ENCODE results near the gene BMS1.
"Not testable (repeated sequence)": the region's sequence is repeated elsewhere in the genome, so short reads cannot be mapped to it uniquely, and the experiment has no call there.

The BMS1 gene

DNA sequence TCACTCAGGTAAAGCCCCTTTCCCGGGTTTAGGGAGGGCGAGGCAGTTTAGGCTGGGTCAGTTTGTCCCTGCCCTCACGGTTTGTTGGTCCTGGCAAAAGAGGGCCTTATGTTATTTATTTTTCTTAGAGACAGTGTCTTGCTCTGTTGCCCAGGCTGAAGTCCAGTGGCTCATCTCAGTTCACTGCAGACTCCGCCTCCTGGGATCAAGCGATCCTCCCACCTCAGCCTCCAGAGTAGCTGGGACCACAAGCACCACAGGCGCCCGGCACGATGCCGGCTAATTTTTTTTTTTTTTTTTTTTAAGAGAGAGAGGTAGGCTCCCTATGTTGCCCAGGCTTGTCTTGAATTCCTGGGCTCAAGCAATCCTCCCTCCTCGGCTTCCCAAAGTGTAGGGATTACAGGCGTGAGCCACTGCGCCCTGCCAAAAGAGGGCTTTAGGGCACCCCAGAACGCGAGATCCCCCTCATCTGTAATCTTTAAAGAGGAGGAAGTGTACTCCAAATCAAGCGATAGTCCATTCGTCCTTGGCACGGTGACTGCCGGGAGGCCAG lies 626 bp upstream of the BMS1 start:
- Histone ChIP-seq H3K36me3 (ENCODE audit: control insufficient read depth in 2 of 2, insufficient read depth in 2 of 2, low read length in 2 of 2) (peaks cover 20 to 21% of the 10 kb centered on the region in 2 donors), H3K27me3 (ENCODE audit: control insufficient read depth in 2 of 2, insufficient read depth in 2 of 2, low read length in 2 of 2) (no peaks in the 10 kb centered on the region), H3K4me3 (ENCODE audit: low read length in 2 of 2) (peak overlapping the region; percentile 90 to 98), H3K9me3 (ENCODE audit: control insufficient read depth in 2 of 2, low read length in 2 of 2) (no peaks in the 10 kb centered on the region), H3K27ac (ENCODE audit: low read depth in 2 of 2, low read length in 2 of 2) (peak overlapping the region; percentile 92 to 93), H3K4me1 (ENCODE audit: control insufficient read depth in 2 of 2, insufficient read depth in 2 of 2, low read length in 2 of 2) (peaks cover 6 to 11% of the 10 kb centered on the region in 2 donors), H3K9ac (ENCODE audit: low read depth in 1 of 2, low read length in 2 of 2) (peak overlapping the region; percentile 87 to 91)

DNA sequence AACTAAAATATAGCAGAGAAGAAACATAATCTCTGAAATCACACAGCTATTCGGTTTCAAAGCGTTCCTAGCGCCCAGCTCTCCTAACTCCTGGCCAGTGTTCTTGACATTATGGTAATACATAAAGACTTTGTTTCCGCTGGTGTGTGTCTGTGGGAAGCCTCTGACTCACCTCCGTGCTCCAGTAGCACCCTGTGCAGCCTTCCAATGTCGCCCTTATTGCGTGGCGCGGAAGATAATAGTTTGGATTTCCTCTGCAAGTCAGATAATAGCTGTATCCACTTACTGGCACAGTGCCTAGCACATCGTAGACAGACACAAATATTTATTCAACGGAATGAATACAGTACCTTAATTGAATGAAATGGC lies 570 bp downstream of the BMS1 start:
- H3K9me3 ChIP-seq (ENCODE audit: control insufficient read depth in 2 of 2, low read length in 2 of 2) = no peaks in the 10 kb centered on the region
- H3K4me3 ChIP-seq (ENCODE audit: low read length in 2 of 2) = peak overlapping the region; percentile 90 to 98
- H3K27me3 ChIP-seq (ENCODE audit: control insufficient read depth in 2 of 2, insufficient read depth in 2 of 2, low read length in 2 of 2) = no peaks in the 10 kb centered on the region
- peaks cover 6 to 11% of the 10 kb centered on the region in 2 donors for H3K4me1 ChIP-seq (ENCODE audit: control insufficient read depth in 2 of 2, insufficient read depth in 2 of 2, low read length in 2 of 2)
- peaks cover 20 to 28% of the 10 kb centered on the region in 2 donors for H3K36me3 ChIP-seq (ENCODE audit: control insufficient read depth in 2 of 2, insufficient read depth in 2 of 2, low read length in 2 of 2)
- H3K27ac ChIP-seq (ENCODE audit: low read depth in 2 of 2, low read length in 2 of 2) = peak overlapping the region; percentile 92 to 93
- H3K9ac ChIP-seq (ENCODE audit: low read depth in 1 of 2, low read length in 2 of 2) = peak overlapping the region; percentile 87 to 91

DNA sequence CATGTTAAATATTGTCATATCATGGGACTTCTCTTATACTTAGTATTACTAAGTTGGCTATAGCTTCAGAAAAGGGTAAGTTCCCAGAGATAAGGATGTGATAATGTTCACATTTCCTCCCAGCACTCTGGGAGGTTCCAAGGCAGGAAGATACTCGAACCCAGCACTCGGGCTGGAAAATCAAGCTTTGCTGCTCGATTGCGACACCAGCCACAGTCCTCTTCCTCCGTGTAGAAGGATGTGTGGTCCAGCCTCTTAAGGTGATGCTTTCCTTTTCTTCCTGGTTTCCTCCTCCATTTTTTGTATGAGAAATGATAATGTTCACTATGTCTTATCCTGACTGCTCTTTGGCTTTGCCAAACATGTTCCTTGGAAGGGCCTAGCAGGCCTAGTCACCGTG lies 3.2 kb downstream of the BMS1 start:
- Histone ChIP-seq H3K9me3 (ENCODE audit: control insufficient read depth in 2 of 2, low read length in 2 of 2) (no peaks in the 10 kb centered on the region), H3K4me3 (ENCODE audit: low read length in 2 of 2) (no peak overlapping the region), H3K36me3 (ENCODE audit: control insufficient read depth in 2 of 2, insufficient read depth in 2 of 2, low read length in 2 of 2) (peaks cover 28 to 42% of the 10 kb centered on the region in 2 donors)

DNA sequence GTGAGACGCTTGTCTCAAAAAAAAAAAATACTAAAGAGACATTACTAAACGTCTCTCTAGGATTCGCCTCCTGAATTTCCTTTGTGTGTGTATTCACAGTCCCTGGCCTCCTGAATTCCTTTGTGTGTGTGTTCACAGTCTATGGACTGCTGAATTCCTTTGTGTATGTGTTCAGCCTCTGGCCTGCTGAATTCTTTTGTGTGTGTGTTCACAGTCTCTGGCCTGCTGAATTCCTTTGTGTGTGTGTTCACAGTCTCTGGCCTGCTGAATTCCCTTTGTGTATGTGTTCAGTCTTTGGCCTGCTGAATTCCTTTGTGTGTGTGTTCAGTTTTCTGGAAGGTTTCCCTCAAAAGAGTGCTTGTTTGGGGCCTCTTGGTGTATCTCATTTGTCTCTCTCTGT lies 8.2 kb downstream of the BMS1 start:
- Histone ChIP-seq H3K9me3 (ENCODE audit: control insufficient read depth in 2 of 2, low read length in 2 of 2) (no peaks in the 10 kb centered on the region), H3K9ac (ENCODE audit: low read depth in 1 of 2, low read length in 2 of 2) (no peak overlapping the region), H3K4me1 (ENCODE audit: control insufficient read depth in 2 of 2, insufficient read depth in 2 of 2, low read length in 2 of 2) (no peaks in the 10 kb centered on the region), H3K4me3 (ENCODE audit: low read length in 2 of 2) (no peak overlapping the region), H3K27me3 (ENCODE audit: control insufficient read depth in 2 of 2, insufficient read depth in 2 of 2, low read length in 2 of 2) (no peaks in the 10 kb centered on the region), H3K27ac (ENCODE audit: low read depth in 2 of 2, low read length in 2 of 2) (no peak overlapping the region), H3K36me3 (ENCODE audit: control insufficient read depth in 2 of 2, insufficient read depth in 2 of 2, low read length in 2 of 2) (peaks cover 53 to 76% of the 10 kb centered on the region in 2 donors)

More for the DNA sequence above, 3.2 kb downstream of the BMS1 start:
- Histone ChIP-seq H3K4me1 (ENCODE audit: control insufficient read depth in 2 of 2, insufficient read depth in 2 of 2, low read length in 2 of 2) (peaks cover 6 to 11% of the 10 kb centered on the region in 2 donors), H3K9ac (ENCODE audit: low read depth in 1 of 2, low read length in 2 of 2) (no peak overlapping the region), H3K27me3 (ENCODE audit: control insufficient read depth in 2 of 2, insufficient read depth in 2 of 2, low read length in 2 of 2) (no peaks in the 10 kb centered on the region), H3K27ac (ENCODE audit: low read depth in 2 of 2, low read length in 2 of 2) (no peak overlapping the region)

DNA sequence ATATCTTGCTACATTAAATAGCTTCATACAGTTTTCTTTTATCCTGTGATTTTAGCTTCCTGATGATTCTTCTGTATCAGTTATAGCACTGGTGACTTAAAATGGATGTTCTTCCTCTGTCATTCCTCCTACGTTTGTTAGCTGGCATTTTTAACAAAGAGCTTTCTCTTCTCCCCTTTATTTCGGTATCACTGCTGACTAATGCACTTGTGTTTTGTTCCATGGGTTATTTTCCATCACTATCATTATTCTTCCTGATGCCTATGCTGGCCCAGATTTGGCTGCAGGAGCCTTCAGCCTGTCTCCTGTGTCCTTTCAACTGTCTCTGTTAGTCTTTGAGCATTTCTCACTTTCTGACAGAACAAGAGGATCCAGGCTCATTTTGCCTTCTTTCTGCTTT lies 13.1 kb downstream of the BMS1 start:
- Histone ChIP-seq H3K27me3 (ENCODE audit: control insufficient read depth in 2 of 2, insufficient read depth in 2 of 2, low read length in 2 of 2) (no peaks in the 10 kb centered on the region), H3K9me3 (ENCODE audit: control insufficient read depth in 2 of 2, low read length in 2 of 2) (no peaks in the 10 kb centered on the region), H3K4me3 (ENCODE audit: low read length in 2 of 2) (no peak overlapping the region), H3K9ac (ENCODE audit: low read depth in 1 of 2, low read length in 2 of 2) (no peak overlapping the region), H3K27ac (ENCODE audit: low read depth in 2 of 2, low read length in 2 of 2) (no peak overlapping the region), H3K36me3 (ENCODE audit: control insufficient read depth in 2 of 2, insufficient read depth in 2 of 2, low read length in 2 of 2) (peaks cover 79 to 90% of the 10 kb centered on the region in 2 donors), H3K4me1 (ENCODE audit: control insufficient read depth in 2 of 2, insufficient read depth in 2 of 2, low read length in 2 of 2) (no peaks in the 10 kb centered on the region)

DNA sequence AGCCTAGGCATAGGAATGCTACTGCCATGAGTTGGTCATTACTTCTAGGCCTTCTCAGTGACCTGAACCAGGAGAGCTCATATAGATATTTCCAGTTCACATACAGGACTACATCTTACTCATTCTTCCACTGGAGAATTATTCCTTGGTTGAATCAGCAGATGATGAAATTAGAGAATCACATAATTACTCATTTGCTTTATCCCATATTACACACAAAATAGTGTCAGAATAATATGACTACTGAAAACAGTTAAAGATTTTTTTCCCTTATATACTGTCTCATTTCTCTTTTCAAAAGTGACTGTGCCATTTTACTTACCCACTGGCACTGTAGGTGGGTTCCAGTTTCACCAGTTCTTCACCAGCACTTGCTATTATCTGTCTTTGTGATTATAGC lies 18.5 kb downstream of the BMS1 start:
- no peaks in the 10 kb centered on the region for H3K27me3 ChIP-seq (ENCODE audit: control insufficient read depth in 2 of 2, insufficient read depth in 2 of 2, low read length in 2 of 2)
- H3K27ac ChIP-seq (ENCODE audit: low read depth in 2 of 2, low read length in 2 of 2) = no peak overlapping the region
- H3K36me3 ChIP-seq (ENCODE audit: control insufficient read depth in 2 of 2, insufficient read depth in 2 of 2, low read length in 2 of 2) = peaks cover 66 to 68% of the 10 kb centered on the region in 2 donors
- no peaks in the 10 kb centered on the region for H3K9me3 ChIP-seq (ENCODE audit: control insufficient read depth in 2 of 2, low read length in 2 of 2)
- H3K9ac ChIP-seq (ENCODE audit: low read depth in 1 of 2, low read length in 2 of 2) = no peak overlapping the region
- no peaks in the 10 kb centered on the region for H3K4me1 ChIP-seq (ENCODE audit: control insufficient read depth in 2 of 2, insufficient read depth in 2 of 2, low read length in 2 of 2)
- no peak overlapping the region for H3K4me3 ChIP-seq (ENCODE audit: low read length in 2 of 2)

DNA sequence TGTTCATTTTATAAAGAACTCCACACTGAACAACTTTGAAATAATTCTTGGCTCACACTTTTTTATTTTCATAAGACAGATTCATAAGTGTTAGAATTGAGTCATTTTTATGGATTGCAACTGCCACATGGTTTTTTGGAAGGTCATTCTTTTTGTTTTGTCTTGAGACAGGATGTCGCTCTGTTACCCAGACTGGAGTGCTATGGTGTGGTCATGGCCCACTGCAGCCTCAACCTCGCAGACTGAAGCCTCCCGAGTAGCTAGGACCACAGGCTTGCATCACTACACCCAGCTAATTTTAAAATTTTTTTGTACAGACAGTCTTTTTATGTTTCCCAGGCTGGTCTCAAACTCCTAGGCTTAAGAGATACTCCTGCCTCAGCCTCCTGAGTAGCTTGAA lies 20.3 kb downstream of the BMS1 start:
- Histone ChIP-seq H3K36me3 (ENCODE audit: control insufficient read depth in 2 of 2, insufficient read depth in 2 of 2, low read length in 2 of 2) (peaks cover 53 to 54% of the 10 kb centered on the region in 2 donors), H3K27ac (ENCODE audit: low read depth in 2 of 2, low read length in 2 of 2) (no peak overlapping the region), H3K27me3 (ENCODE audit: control insufficient read depth in 2 of 2, insufficient read depth in 2 of 2, low read length in 2 of 2) (no peaks in the 10 kb centered on the region), H3K4me3 (ENCODE audit: low read length in 2 of 2) (no peak overlapping the region), H3K9me3 (ENCODE audit: control insufficient read depth in 2 of 2, low read length in 2 of 2) (no peaks in the 10 kb centered on the region), H3K4me1 (ENCODE audit: control insufficient read depth in 2 of 2, insufficient read depth in 2 of 2, low read length in 2 of 2) (no peaks in the 10 kb centered on the region), H3K9ac (ENCODE audit: low read depth in 1 of 2, low read length in 2 of 2) (no peak overlapping the region)

DNA sequence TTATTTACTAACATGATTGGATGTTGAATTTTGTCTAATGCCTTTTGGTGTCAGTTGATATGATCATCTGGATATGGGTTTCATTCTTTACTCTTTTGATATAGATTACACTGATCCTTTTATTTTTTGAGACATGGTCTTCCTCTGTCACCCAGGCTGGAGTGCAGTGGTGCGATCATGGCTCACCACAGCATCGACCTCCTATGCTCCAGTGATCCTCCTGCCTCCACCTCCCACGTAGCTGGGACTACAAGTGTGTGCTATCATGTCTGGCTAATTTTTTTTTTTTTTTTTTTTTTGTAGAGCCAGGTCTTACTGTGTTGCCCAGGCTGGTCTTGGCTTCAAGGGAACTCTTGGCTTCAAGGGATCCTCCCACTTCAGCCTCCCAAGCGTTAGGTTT lies 27.1 kb downstream of the BMS1 start:
- Histone ChIP-seq H3K27me3 (ENCODE audit: control insufficient read depth in 2 of 2, insufficient read depth in 2 of 2, low read length in 2 of 2) (no peaks in the 10 kb centered on the region), H3K36me3 (ENCODE audit: control insufficient read depth in 2 of 2, insufficient read depth in 2 of 2, low read length in 2 of 2) (peaks cover 14 to 23% of the 10 kb centered on the region in 2 donors), H3K9ac (ENCODE audit: low read depth in 1 of 2, low read length in 2 of 2) (no peak overlapping the region)

DNA sequence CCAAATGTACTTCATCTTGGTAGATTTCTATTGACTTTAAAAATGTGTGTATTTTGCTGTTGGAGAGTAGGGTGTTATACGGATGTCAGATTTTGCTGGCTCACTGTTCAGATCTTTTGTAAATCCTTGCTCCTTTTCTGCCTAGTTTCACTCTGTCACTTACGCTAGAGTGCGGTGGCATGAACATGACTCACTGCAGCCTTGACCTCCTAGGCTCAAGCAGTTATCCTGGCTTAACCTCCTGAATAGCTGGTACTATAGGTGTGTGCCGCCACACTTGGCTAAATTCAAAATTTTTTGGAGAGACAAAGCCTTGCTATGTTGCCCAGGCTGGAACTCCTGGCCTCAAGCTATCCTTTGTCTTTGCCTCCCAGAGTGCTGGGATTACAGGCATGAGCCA lies 29.4 kb downstream of the BMS1 start:
- Histone ChIP-seq H3K9me3 (ENCODE audit: control insufficient read depth in 2 of 2, low read length in 2 of 2) (no peaks in the 10 kb centered on the region), H3K27me3 (ENCODE audit: control insufficient read depth in 2 of 2, insufficient read depth in 2 of 2, low read length in 2 of 2) (no peaks in the 10 kb centered on the region), H3K27ac (ENCODE audit: low read depth in 2 of 2, low read length in 2 of 2) (no peak overlapping the region), H3K4me1 (ENCODE audit: control insufficient read depth in 2 of 2, insufficient read depth in 2 of 2, low read length in 2 of 2) (no peaks in the 10 kb centered on the region), H3K36me3 (ENCODE audit: control insufficient read depth in 2 of 2, insufficient read depth in 2 of 2, low read length in 2 of 2) (peaks cover 14 to 24% of the 10 kb centered on the region in 2 donors), H3K9ac (ENCODE audit: low read depth in 1 of 2, low read length in 2 of 2) (no peak overlapping the region), H3K4me3 (ENCODE audit: low read length in 2 of 2) (no peak overlapping the region)

More for the DNA sequence above, 27.1 kb downstream of the BMS1 start:
- Histone ChIP-seq H3K9me3 (ENCODE audit: control insufficient read depth in 2 of 2, low read length in 2 of 2) (no peaks in the 10 kb centered on the region), H3K4me3 (ENCODE audit: low read length in 2 of 2) (no peak overlapping the region), H3K27ac (ENCODE audit: low read depth in 2 of 2, low read length in 2 of 2) (no peak overlapping the region), H3K4me1 (ENCODE audit: control insufficient read depth in 2 of 2, insufficient read depth in 2 of 2, low read length in 2 of 2) (no peaks in the 10 kb centered on the region)

DNA sequence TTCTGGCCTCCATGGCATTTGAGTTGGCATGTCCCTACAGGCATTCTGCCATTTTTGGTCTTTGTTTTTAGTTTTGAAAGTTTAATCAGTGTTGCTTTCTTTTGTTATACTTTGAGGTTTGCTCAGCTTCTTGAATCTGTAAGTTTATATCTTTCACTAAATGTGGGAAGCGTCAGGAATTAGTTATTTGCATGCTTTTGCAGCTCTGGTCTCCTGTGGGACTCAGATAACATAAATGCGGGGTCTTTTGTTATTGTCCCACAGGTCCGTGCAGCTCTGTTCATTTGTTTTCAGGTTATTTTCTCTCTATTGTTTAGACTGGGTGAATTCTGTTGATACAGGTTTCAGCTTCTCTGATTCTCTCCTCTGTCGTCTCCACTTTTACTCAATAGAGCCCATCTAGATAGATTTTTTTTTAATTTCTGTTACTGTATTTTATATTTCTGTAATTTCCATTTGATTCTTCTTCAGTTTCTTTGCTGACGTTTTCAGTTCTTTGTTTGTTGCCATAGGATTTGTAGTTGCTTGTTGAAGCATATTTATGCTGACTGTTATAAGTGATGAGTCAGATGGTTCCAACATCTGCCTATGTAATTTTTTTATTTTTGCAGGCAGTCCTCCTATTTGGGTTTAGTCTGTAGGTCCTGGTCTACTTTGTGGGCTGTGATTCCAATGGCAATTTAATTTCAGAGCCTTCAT lies 31.5 kb downstream of the BMS1 start:
- peaks cover 32 to 33% of the 10 kb centered on the region in 2 donors for H3K36me3 ChIP-seq (ENCODE audit: control insufficient read depth in 2 of 2, insufficient read depth in 2 of 2, low read length in 2 of 2)
- not testable (repeated sequence) for H3K27me3 ChIP-seq (ENCODE audit: control insufficient read depth in 2 of 2, insufficient read depth in 2 of 2, low read length in 2 of 2); H3K9me3 ChIP-seq (ENCODE audit: control insufficient read depth in 2 of 2, low read length in 2 of 2); H3K27ac ChIP-seq (ENCODE audit: low read depth in 2 of 2, low read length in 2 of 2); H3K4me1 ChIP-seq (ENCODE audit: control insufficient read depth in 2 of 2, insufficient read depth in 2 of 2, low read length in 2 of 2); H3K9ac ChIP-seq (ENCODE audit: low read depth in 1 of 2, low read length in 2 of 2); H3K4me3 ChIP-seq (ENCODE audit: low read length in 2 of 2)

Data from mucosa of rectum (tissue), 2 donors.